VCaP (cell line): ENCODE results near the gene CDC42EP3.

ENCODE experiments used
- H3K27ac ChIP-seq: fragments of 450-650 bp; 2 replicates; pipeline ENCODE4 v1.5.1; 2017
- TF ChIP-seq, protein P1 (sequence below): fragments of 450-650 bp; conservative IDR thresholded peaks from 2 replicates; pipeline ENCODE4 v1.5.1; 2017; ENCODE audit warnings: mild to moderate bottlenecking, moderate library complexity

The CDC42EP3 gene

DNA sequence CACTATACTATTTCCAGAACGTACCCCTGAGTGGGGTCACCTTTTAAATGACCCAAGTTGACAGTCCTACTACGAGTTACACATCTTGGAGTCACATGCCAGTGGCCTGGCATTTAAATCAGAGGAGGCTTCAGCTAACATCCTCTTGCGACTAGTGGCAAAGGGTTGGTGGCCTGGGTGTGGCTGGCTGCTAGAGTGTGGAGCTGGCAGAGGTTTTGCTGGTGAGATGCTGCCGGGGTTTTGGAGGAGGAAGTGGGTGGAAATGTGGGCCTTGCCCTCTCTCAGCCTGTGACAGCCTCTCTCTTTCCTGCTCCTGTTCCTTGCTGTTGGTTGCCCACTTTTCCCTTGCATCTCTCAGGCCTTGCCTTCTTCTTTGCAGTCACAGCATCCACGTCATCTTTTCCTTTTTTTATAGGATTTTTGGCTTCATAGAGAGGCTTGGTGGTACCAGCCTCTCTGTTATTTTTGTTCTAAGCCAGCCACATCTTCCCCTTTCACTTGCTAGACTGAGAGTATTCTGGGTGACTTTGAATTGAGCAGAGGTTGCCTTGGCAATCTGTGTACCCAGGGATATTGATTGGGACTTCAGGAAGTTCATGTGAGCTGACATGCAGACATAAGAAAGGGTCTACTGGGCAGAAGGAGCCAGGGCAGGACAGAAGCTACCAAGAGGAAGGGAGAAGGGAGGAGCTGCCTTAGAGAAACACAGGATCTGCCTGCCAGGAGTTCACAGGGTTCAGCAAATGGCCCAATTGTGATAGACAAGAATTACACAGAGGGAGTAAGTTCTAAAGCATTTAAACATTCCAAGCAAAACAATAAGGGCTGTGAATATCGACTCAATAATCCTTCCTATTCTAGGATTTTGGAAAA is 55.4 kb downstream of the CDC42EP3 start:
- H3K27ac ChIP-seq = no peak overlapping the region
- TF ChIP-seq, protein P1, sequence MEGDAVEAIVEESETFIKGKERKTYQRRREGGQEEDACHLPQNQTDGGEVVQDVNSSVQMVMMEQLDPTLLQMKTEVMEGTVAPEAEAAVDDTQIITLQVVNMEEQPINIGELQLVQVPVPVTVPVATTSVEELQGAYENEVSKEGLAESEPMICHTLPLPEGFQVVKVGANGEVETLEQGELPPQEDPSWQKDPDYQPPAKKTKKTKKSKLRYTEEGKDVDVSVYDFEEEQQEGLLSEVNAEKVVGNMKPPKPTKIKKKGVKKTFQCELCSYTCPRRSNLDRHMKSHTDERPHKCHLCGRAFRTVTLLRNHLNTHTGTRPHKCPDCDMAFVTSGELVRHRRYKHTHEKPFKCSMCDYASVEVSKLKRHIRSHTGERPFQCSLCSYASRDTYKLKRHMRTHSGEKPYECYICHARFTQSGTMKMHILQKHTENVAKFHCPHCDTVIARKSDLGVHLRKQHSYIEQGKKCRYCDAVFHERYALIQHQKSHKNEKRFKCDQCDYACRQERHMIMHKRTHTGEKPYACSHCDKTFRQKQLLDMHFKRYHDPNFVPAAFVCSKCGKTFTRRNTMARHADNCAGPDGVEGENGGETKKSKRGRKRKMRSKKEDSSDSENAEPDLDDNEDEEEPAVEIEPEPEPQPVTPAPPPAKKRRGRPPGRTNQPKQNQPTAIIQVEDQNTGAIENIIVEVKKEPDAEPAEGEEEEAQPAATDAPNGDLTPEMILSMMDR = no peak

DNA sequence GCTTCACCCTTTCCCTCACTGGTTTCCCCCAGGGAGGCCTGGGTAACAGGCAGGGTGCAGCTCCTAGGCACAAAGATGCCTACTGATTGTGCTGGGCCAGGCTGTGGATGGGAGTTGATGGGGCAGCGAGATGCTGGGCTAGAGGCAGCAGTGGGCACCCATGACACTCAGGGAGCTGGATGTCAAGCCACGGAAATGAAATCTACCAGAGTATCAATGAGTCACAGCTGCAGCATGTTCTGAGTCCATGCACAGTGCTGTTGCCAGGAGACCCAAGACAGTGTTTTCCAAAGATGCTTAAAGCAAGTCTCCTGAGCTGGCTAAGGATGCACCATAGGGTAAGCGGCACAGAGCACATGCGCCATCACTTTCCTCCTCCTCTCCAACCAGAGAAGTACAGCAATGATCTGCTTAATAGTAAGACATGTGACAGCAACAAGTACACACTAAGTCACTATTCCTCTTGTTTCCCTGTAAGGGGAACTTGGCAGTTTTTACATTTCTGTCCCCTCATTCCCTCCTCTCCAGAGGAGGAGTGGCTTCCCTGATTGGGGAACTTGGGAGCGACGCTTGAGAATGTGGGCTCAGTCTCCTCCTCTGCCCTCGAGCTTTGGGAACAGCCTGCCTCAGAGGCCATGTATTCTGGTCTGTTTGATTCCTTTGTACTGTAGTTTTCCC is 57.2 kb downstream of the CDC42EP3 start:
- H3K27ac ChIP-seq = no peak overlapping the region
- TF ChIP-seq, protein P1 = no peak

DNA sequence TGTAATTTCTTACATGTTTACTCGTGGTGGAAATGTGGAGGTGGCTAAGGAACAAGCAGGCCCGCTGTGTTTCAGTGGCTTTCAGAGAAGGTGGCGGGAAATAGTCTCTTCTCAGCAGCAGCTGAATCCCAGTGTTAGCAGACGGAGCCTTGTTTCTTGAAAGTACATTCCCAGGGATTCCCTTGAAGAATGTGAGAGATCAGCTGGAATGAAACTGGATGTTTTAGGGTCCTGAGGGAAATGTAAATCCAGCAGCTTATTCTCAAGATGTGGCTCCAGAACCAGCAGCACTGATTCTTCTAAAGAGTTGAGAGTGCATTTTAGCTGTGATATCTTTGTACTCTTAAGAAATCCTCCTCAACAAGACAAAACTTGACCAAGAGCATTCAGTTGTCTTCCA is 59.1 kb downstream of the CDC42EP3 start:
- TF ChIP-seq, protein P1 = no peak
- H3K27ac ChIP-seq = no peak overlapping the region

DNA sequence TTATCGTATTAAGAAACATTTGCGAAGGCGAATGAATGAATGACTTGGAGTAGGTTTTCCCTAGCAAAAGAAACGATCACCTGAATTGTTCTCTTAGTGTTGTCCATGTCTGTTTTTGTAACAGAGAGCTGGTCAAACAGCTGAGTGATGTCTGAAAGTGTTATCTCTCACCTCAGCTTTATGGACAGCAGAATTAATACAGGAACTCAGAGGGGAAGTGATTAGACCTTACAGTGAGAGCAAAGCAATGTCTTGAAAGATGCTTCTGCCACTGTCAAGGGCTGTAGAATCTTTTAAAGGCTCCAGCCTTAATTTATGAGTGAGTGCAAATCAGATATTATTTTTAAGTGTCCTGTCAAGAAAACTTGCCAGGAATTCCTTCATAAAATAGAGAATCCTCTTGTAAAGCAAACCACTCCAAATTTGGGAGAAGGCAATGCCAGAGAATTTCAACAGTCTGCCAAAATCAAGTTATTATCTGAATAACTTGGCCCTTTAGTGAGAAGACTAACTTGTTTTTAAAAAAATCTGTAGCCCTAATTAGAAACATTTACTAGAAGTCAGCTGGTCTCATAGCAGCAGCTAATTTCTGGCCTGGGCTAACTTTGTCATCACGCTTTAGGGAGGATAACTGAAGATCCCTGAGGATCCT is 60.7 kb downstream of the CDC42EP3 start:
- TF ChIP-seq, protein P1 = no peak
- H3K27ac ChIP-seq = no peak overlapping the region

DNA sequence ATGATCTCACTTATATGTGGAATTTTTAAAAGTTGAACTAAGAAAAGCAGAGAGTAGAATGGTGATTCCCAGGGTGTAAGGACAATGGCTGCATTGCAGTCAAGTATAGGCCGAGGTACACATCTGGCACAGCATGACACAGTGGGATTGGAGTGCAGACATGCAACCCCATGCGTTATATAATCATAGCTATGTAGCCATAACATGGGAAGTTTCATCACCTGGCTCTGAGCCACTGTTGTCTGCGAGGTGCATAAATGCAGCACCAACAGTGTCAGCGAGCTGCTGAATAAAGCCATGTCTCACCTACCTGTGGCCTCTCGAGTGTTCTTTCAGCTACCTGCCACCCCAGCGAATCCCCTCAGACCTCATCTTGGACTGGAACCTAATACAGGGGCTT is 61.7 kb downstream of the CDC42EP3 start:
- TF ChIP-seq, protein P1 = no peak
- no peak overlapping the region for H3K27ac ChIP-seq

DNA sequence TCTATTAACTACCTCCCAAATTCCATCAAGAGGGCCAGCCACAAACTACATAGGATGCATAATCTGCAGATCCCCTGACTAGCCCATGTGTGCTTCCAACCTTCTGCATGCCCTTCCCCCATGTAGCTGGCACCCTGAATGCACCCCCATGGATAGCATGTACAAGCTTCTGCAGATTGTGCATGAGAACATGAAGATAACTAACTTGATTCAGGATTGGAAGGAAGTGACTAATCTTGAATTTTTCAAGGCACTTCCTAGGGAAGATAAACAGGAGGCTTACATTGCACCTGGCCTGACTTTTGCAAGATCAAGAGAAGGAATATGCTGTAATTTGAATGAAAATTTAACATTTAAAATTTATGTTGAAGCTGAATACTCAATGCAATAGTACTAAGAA is 66.7 kb downstream of the CDC42EP3 start:
- TF ChIP-seq, protein P1 = no peak
- H3K27ac ChIP-seq = no peak overlapping the region

DNA sequence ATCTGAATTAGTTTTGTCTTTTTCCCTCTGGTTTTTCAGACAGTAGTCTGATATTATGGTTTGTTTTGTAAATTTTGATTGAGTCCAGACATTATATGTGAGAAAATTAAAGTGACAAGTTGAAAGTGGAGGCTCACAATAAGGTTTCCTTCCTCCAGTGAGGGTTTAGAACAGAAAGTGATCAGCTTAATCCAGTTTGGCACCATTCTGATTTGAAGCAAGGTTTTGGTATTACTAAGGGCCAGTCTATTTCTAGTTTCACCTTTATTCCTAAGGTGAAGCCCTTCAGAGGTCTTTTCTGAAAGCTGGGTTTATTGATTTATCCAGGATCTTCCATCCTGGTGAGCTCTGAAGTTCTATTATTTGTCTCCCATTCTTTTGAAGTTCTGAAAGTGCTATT is 68.7 kb downstream of the CDC42EP3 start:
- H3K27ac ChIP-seq = no peak overlapping the region
- TF ChIP-seq, protein P1 = no peak
